HG03571 (cell line): Measurements from ENCODE around the gene SPARCL1.

Source experiments
- ATAC-seq: cut with Tn5 transposase; IDR thresholded peaks from one replicate; pipeline ENCODE4 v1.9.1; 2021; ENCODE audit not compliant: unreplicated experiment

Gene SPARCL1

DNA sequence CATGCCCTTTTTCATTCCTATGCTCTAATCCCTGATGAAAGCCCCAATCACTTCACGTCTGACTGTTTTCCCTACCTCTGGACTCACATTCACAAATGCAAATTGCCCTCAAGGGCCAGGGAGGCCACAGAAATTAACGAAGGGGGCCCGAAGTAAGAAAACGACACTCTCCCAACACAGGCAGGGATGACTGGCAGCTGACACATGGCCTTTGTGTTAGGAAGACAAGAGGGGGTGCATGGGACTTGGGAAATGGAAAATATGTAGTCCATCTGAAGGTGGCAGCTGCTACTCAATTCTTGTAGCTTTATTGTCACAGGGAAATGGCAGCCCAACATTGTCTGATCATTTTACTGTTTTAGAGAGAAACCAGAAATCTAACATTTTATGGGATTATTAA lies 12.3 kb upstream of the SPARCL1 start:
- ATAC-seq: no peak

DNA sequence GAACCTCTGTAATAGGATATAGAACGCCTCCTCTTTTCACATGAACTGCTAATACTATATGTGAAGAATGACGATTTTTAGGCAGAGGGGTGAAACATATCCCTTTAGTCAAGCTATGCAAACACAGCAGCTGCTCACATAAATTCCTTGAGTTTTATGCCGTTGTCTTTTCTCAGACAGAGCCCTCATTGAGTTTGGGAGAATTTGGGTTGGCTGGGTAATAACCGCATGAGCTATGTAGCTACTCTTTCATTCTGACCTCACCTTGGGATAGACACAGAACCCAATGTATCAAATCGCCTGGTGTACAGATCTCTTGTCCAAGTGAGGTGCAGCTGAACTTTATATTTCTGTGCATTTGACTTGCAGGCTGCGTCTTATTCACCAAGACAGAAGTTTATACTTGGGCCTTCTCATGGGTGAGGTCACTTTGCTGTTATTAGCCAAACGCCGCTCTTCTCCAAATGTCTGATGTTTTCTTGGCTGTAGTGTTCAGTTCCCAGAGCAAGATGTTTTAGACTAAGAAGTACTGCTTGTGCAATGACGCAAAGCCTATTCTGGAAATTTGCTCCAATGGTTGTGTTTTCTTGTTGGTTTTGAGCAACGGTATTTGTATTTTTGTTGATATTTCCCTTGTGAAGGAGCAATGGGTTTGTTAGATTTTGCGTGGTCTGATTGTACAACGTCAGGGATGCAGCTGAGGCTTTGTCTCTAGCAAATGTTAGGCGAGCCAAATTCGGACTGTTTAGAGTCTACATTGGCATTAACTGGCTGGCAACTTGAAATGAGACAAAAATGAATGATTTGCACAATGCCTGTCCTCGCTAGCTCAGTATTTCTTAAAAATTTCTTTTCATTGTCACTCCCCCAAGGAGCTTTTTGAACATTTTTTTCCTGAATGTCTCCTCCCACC lies 11.2 kb upstream of the SPARCL1 start:
- ATAC-seq: no peak

GRCh38 chr4:87532907-87533306 lies 3.7 kb upstream of the SPARCL1 start:
- ATAC-seq: no peak

DNA sequence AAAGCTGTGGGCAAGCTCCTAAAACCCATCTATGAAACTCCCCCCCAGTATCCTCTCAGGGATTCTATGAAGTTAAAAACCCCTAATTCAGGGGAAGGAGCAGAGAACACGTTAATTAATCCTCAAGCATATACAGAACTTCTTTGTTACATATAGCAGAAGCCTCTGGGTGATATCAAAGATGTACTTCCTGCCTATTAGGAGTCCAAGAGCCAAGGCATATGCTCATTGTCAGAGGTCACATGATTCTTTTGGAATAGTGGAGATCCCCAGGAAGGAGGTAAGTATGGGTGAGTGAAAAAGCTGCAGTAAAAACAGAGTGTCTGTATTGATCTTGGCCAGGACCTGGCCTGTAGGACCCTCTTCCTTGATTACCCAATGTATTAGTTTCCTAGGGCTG lies 2.9 kb upstream of the SPARCL1 start:
- no peak for ATAC-seq

GRCh38 chr4:87531621-87532020 lies 2.4 kb upstream of the SPARCL1 start:
- ATAC-seq: no peak

DNA sequence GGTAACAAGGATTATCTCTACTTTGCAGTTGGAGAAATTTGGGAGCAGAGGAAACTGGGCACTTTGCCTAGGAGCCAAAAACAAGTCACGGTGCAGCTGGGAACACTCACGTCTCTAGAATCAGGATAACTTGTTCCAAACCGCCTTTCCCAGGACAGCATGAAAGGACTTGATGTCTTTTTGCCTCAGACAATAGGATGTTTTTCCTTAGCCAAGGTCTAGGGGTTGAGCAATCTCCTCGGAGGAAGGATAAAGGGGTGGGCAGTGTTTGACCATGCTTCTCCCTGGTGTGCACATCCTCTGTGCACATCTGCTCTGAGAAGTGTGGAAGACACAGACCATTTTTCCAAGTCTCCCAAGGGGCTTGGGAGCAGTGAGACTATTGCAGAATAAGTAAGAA lies 1.7 kb upstream of the SPARCL1 start:
- ATAC-seq: no peak

DNA sequence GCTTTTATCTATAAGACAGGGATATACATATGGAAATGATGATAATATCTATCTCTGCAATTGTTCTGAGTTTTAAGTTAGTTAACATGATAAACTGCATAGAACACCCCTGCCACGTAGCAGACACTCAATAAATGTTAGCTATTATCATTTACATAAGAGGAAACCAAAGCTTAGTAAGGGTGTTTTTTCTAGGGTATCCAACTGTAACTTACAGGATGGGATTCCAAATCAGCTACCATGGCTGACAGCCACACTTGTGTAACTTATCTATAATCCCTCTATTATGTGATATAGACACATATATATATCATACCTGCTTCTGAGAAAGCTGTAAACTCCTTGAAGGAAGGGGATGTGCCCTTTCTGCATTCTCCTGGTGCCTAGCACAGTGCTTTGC lies 1.1 kb upstream of the SPARCL1 start:
- ATAC-seq: no peak

GRCh38 chr4:87527431-87528220 lies 1.6 kb downstream of the SPARCL1 start:
- ATAC-seq: no peak

- no peak for ATAC-seq
Observed at GRCh38 chr4:87525636-87526295, 3.4 kb downstream of the SPARCL1 start.

DNA sequence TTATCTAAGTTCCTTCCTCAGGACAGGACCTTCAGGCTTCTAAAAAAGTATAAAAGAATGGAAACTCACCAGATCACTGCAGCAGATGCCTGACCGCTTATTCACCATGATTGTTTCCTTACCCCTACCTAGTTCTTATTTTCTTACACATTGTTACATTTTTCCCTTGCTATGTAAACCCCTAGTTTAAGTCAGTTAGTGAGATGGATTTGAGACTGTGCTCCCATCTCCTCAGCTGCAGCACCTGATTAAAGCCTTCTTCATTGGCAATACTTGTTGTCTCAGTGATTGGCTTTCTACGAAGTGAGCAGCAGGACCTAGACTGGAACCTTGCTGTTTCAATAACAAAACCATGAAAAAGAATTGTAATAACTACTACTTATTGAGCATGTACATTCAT lies 4.7 kb downstream of the SPARCL1 start:
- ATAC-seq: no peak

DNA sequence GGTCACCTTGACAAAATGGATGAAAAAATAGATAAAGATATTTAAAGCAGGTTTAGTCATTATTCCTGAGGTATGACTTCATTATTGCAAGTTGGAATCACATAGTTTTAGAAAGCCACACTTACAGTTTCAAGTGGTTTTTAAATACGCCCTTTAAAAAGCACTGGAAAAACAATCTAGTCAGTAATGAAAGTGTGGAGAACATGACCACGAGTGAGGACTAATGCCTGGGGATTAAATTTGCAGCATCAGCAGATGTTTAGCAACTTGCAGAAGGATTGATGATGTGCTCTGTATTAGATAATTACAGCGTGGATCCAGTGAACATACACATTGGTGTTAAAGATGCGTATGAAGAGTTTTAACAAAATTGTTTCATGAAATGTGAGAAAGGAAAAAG lies 5.9 kb downstream of the SPARCL1 start:
- ATAC-seq: no peak

DNA sequence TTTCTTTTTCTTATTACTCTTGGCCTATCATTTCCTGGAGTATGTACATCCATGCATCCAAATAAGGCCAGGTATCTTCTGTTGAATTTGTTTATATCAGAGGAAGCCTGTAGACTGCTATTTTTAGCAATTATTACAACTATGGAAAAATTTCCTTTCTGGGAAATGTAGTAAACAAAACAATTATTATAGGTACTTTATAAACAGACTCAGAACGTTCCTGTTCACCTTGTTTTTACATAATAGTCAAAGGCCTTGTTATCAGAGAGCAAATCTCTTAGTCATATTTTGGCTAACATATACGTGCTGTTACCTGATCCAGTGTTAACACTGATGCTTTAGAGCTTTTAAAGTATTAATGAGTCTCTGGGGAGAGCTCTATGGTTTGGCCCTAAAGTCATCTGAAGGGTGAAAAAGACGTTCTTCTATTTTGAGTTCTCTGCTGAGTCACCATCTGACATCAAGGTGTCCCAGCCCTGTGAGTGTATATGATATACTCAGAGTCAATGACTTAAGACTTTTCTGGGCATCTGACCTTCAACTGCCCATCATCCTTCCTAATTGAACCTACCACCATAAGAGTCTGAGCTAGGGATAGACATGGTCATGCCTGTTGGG lies 7.3 kb downstream of the SPARCL1 start:
- no peak for ATAC-seq

GRCh38 chr4:87521319-87521718 lies 7.9 kb downstream of the SPARCL1 start:
- no peak for ATAC-seq

DNA sequence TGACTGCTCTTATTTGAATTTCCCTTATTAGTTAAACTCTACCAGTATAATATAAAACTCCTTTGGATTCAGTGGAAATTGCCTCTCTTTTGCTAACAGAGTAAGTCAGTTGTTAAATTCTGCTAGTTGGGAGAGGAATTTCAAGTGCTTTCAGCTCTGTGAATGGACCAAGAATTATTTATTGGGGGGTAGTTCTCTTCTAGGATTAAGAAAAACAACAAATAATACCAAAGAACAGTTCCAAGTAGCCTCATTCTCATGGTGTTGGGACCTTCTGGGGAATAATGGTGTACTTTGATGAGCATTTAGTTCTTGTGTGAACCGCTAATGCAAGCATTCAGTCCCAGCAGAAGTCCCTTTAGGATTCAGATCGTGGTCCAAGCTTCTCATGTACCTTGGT lies 11.6 kb downstream of the SPARCL1 start:
- ATAC-seq: no peak

DNA sequence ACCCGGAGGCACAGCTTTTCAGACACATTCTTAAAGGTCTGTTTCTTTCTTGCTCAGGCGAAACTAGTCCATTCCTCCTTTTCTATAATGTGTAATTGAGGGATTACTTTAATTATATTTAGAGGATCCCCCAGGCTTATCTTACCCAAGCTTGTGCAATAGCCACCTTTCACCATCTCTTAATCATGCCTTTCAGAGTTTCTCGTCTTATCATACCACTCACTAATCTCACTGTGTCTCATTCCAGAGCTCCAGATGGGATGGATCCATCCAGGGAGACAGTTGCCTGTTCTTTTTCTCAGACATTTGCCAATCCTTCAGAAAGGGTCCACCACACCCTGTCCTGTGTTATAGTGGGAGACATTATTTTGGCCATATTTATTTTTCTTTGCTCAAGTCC lies 12.5 kb downstream of the SPARCL1 start:
- ATAC-seq: no peak

DNA sequence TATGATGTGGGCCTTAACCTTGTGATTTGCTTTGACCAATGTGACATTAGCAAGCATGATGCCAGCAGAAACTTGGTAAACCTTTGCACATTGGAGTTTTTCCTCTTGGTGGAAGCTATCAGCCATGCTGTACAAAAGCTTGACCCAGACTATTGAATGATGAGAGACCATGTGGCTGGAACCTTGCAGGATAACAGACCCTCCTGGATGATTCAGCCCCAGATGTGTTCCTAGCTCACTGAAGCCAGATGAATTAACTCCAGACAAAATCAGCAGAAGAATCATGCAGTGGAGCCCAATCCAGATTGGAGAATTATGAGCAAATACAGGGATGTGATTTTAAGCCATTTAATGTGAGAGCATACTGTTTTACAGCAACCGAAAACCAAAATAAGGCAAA lies 16.8 kb downstream of the SPARCL1 start:
- no peak for ATAC-seq

DNA sequence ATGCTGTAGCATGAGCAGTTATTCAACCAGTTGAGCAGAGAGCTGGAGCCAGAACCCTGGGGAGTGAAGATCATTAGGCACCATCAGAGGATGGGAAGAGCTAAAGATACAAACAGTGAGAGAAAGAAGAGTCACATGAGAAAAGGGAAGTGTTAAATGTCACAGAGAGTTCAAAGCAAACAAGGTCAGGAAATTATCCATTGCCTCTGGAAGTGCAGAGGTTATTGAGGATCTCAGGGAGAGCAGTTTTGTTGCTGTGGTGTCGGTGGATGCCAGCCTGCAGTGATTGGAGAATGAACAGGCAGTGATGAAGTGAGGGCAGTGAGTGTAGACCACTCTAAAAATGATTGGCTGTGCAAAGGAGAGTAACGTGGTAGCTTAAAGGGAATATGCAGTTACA lies 17.7 kb downstream of the SPARCL1 start:
- no peak for ATAC-seq

DNA sequence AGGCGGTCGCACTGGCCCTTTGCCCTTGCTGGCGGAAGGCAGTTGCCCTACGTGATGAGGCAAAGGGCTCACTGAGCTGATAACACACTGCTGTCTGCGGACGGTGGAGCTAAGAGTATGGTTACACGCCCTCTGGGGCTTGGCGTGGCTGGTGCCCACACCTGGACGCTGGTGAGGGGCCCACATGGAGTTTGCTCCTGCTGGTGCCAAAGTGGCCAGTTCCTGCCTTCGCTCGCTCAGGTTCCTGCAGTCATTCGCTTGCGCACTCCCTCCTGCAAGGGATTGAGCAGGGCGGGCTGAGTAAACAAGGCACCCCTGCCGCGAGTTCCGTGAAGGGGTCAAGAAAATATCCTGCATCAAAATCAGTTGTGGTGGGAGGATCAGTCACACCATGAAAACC lies 18.4 kb downstream of the SPARCL1 start:
- no peak for ATAC-seq

DNA sequence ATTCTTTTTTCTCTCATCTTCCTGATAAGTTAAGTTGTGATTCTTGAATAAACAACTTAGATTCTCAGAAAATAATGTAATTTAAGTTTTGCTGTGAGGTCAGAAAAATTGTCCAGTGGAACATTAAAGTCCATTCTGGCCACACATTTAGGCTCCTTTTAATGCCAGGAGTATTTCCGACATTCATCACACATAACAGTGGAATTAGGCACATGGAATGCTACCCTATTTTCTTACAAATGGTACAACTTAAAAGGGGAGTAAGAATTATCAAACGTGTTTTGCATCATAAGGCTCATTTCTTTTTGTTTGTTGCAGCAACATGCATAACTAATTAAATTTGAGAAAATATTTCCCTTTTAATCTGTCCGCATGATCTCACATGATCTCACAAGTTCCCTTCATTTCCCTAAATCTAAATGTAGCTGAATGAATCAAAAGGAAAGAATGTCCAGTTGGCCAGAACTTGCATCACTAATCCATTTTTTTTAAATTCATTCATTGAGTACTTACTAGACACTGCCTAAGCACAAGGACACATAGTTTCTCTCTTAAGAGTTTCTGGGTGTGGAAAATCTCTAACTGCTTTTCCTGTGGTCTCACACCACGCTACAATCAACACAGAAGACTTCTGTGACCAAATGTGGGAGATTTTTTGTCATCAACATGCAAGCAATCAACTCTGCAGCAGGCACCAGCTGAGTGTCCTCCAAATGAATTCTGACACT lies 22.0 kb downstream of the SPARCL1 start:
- no peak for ATAC-seq

DNA sequence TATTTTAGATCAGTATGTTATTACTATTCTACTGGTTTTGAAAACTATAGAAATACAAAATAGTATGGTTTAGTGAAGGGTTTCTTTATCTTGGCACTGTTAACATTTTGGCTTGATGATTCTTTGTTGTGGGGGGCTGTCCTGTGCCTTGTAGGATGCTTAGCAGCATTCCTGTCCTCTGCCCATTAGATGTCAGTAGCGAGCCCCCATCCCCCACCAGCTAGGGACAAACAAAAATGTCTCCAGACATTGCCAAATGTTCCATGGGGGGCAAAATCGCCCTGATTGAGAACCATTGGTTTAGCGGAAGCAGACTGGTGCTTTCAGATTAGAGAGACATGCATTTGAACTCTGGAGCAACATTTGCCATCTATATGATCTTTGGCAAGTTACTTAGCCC lies 23.3 kb downstream of the SPARCL1 start:
- no peak for ATAC-seq
